Kidney (tissue), 14 donors: ENCODE measurements around the gene FAT4. TPM values are rescaled to one million over a fixed set of nuclear protein-coding genes. Genes with fewer than 3 reads are reported as not detected.

ENCODE experiments used
- DNase-seq, 5 donors: peaks; one replicate each; pipeline ENCODE4 v3.0.0-alpha.2; 2013 to 2020
- FAIRE-seq: peaks from 2 replicates; lab custom pipeline; 2012; peaks lifted over from hg19 to GRCh38; lab: Jason Lieb, UNC
- H3K27ac ChIP-seq, 2 donors: one replicate each; pipeline ENCODE4 v1.7.0; 2013; ENCODE audit warnings: low read depth in 2 of 2, low read length in 2 of 2, inconsistent platforms in 1 of 2
- H3K27me3 ChIP-seq: one replicate; pipeline ENCODE4 v1.7.1; 2013; ENCODE audit warnings: low read length, inconsistent platforms; ENCODE audit not compliant: control insufficient read depth, insufficient read depth
- H3K36me3 ChIP-seq, 3 donors: one replicate each; pipeline versions ENCODE4 v1.7.0 to v1.7.1; 2013; ENCODE audit warnings: low read length in 3 of 3, control low read depth in 1 of 3, inconsistent platforms in 1 of 3; ENCODE audit not compliant: insufficient read depth in 3 of 3, control insufficient read depth in 2 of 3
- H3K4me1 ChIP-seq, 3 donors: one replicate each; pipeline versions ENCODE4 v1.7.0 to v1.7.1; 2013; ENCODE audit warnings: low read length in 3 of 3, inconsistent platforms in 1 of 3, low read depth in 1 of 3; ENCODE audit not compliant: control insufficient read depth in 2 of 3, insufficient read depth in 2 of 3
- H3K4me3 ChIP-seq, 3 donors: one replicate each; pipeline versions ENCODE4 v1.7.0 to v1.8.1; 2013; ENCODE audit warnings: low read length in 3 of 3, control low read depth in 1 of 3, inconsistent platforms in 1 of 3
- H3K9ac ChIP-seq, 3 donors: one replicate each; pipeline versions ENCODE4 v1.7.0 to v1.7.1; 2013; ENCODE audit warnings: low read length in 3 of 3, control low read depth in 1 of 3, inconsistent platforms in 1 of 3
- H3K9me3 ChIP-seq, 3 donors: one replicate each; pipeline versions ENCODE4 v1.7.0 to v1.7.1; 2013; ENCODE audit warnings: low read length in 3 of 3, control low read depth in 1 of 3, inconsistent platforms in 1 of 3; ENCODE audit not compliant: control insufficient read depth in 2 of 3, insufficient read depth in 1 of 3
- intact Hi-C: fragments of 100-400 bp; cut with DNase I; formaldehyde crosslinking; loops from one replicate; pipeline ENCODE4 v1.11.1; 2022
- polyA plus RNA-seq: library from polyadenylated mRNA; stranded (reverse); fragments of 350-450 nt; fragmentation: Illumina TruSeq; extraction: RNeasy Lipid Tissue Mini Kit (QIAGEN cat#74804); gene quantifications from one replicate; pipeline ENCODE4 v1.2.3, GENCODE V29; 2014; ENCODE audit warnings: low read depth, low replicate concordance; ENCODE audit not compliant: insufficient read depth
- total RNA-seq: library from RNA; stranded (reverse); fragmentation: NEBNext Ultra II Directional; extraction: Animal tissue kit (Norgen Biotek cat#: 25700); gene quantifications from one replicate; pipeline ENCODE4 v1.2.1, GENCODE V29; 2021
- TF ChIP-seq, protein P1 (sequence below): IDR thresholded peaks from 3 replicates; pipeline ENCODE4 v1.5.1; 2012; ENCODE audit warnings: mild to moderate bottlenecking, moderate library complexity, borderline replicate concordance; ENCODE audit not compliant: insufficient read depth; ENCODE audit errors: extremely low read depth
- donor health status: control.
- donor health status: control.
- donor health status: control.
- donor health status: control.
- donor health status: control.
- donor health status: DM: yes; HTN: yes; CAD: no.
- donor health status: Normal renal cell carcinoma (clear cell type).

FAT4 gene
- total and polyA plus RNA-seq, 2 donors from 2014 or later: 0.99 to 11.3 TPM

DNA sequence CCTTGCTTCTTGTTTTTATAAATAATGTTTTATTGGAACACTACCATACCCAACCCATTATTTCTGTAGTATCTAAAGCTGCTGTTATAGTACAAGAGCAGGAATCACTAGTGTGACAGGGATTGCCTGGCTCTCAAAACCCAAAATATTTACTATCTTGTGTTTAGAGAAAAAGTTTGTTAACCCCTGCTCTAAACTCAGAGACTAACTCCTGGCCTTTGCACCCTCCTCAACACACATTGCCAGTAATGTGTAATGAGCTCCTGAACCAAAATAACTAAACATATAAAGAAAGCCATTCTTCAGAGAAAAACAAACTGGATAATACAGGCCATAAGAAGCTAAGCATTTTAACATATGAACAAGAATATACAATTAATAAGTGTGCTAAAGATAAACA, 8.2 kb upstream of the FAT4 start:
- TF ChIP-seq, protein P1, sequence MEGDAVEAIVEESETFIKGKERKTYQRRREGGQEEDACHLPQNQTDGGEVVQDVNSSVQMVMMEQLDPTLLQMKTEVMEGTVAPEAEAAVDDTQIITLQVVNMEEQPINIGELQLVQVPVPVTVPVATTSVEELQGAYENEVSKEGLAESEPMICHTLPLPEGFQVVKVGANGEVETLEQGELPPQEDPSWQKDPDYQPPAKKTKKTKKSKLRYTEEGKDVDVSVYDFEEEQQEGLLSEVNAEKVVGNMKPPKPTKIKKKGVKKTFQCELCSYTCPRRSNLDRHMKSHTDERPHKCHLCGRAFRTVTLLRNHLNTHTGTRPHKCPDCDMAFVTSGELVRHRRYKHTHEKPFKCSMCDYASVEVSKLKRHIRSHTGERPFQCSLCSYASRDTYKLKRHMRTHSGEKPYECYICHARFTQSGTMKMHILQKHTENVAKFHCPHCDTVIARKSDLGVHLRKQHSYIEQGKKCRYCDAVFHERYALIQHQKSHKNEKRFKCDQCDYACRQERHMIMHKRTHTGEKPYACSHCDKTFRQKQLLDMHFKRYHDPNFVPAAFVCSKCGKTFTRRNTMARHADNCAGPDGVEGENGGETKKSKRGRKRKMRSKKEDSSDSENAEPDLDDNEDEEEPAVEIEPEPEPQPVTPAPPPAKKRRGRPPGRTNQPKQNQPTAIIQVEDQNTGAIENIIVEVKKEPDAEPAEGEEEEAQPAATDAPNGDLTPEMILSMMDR: no peak
- Histone ChIP-seq H3K4me1 (peaks cover 0 to 4% (median 0%) of the 10 kb centered on the region in 3 donors), H3K27me3 (no peaks in the 10 kb centered on the region), H3K9ac (no peak overlapping the region), H3K36me3 (no peaks in the 10 kb centered on the region), H3K9me3 (no peaks in the 10 kb centered on the region), H3K27ac (no peak overlapping the region), H3K4me3 (no peak overlapping the region)
- FAIRE-seq (no peak), DNase-seq (no peak)
- intact Hi-C loops: no loop called here

DNA sequence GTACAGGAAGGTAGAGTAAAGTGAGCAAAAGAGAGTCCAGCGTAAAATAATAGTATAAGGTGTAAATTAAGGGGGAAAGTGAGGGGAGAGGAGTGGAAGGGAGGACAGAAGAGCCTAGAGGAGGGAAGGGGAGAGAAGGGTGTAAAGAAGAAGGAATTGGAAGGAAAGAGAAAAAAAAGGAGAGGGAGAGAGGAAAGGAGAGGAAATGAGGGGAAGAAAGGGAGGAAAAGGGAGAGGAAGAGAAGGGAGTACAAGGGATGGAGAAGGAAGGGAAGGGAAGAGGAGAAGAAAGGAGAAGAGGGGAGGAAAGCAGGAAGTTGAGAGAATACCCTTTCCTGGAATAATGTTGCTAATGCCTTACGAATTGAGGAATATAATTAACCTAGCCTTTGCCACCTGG, 3.3 kb upstream of the FAT4 start:
- no peaks in the 10 kb centered on the region for H3K36me3 ChIP-seq
- H3K27me3 ChIP-seq: no peaks in the 10 kb centered on the region
- DNase-seq (no peak), FAIRE-seq (no peak)
- H3K27ac ChIP-seq: no peak overlapping the region
- H3K4me3 ChIP-seq: no peak overlapping the region
- H3K4me1 ChIP-seq: peaks cover 0 to 4% (median 0%) of the 10 kb centered on the region in 3 donors
- TF ChIP-seq, protein P1: no peak
- no peaks in the 10 kb centered on the region for H3K9me3 ChIP-seq
- no peak overlapping the region for H3K9ac ChIP-seq
- intact Hi-C loops: loop anchor here (10.0 kb wide), 1 partner anchor 423 kb away; no protein-coding TSS in a partner anchor

DNA sequence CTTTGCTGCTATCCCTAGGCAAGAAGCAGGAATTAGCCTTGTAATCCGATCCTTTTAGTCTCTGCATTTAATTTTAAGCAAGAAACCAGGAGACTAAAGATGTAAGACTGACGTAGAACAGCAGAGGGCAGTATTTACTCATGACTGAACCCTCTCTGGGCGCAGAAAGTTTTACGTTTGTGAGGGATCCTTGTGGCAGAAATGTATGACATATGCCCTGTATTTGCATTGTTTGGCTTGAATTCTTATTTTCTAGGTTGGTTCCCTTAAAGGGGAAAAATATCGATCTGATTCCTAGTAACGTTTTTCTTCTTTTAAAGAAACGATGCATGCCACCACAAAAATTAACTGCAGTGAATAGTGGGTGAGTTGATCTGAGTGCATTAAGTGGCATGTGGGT, 1.3 kb upstream of the FAT4 start:
- TF ChIP-seq, protein P1: peak; percentile 83
- Histone ChIP-seq H3K36me3 (no peaks in the 10 kb centered on the region), H3K9me3 (no peaks in the 10 kb centered on the region), H3K4me3 (no peak overlapping the region), H3K27ac (no peak overlapping the region), H3K4me1 (peaks cover 0 to 23% (median 0%) of the 10 kb centered on the region in 3 donors), H3K9ac (no peak overlapping the region), H3K27me3 (no peaks in the 10 kb centered on the region)
- DNase-seq: peak in 4 of 5 donors; percentile 63 to 97 (median 88)
- peak; percentile 98 for FAIRE-seq
- intact Hi-C loops: loop anchor here (10.0 kb wide), 1 partner anchor 421 kb away; no protein-coding TSS in a partner anchor
